HG03135 (cell line): ENCODE results near the gene REV3L.

Source experiments
- ATAC-seq: cut with Tn5 transposase; IDR thresholded peaks from one replicate; pipeline ENCODE4 v1.9.1; 2021; ENCODE audit warnings: mild to moderate bottlenecking, moderate library complexity; ENCODE audit not compliant: unreplicated experiment

REV3L gene

DNA sequence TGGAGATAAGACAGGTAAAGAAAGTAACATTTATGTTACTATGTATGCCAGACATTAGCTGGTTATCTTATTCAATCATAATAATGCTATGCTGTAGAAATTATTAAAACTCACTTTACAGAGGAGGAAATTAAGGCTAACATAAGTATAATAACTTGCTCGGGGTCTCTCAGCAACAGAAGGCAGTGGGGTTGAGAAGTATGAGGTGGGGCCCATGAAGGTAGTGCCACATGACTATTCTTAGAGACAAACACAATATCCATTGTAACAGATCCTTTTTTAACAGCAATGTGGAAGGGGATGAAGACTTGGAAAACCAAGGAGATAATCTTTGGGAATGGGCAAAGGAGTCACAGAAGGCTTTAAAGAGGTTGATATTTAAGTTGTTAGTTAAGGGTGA, 11.5 kb downstream of the REV3L start:
- no peak for ATAC-seq

- ATAC-seq: no peak
Measured at GRCh38 chr6:111470991-111471390, 12.0 kb downstream of the REV3L start.

DNA sequence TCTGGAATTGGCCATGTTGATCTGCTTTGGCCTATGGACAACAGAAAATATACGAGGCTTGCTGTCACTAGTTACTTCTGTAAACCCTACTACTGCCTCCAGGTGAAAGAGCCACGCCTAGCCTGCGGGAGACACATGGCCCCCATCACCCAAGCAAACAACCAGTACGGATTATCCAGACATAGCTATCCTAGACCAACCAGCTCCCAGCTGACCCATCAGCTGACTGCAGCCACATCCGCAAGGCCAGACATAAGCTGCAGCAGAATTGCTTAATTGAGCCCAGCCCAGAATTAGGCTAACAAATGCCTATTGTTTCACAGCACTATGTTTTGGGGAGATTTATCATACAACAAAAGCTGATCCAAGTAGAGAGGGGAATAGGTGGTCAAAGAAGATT, 13.5 kb downstream of the REV3L start:
- no peak for ATAC-seq

DNA sequence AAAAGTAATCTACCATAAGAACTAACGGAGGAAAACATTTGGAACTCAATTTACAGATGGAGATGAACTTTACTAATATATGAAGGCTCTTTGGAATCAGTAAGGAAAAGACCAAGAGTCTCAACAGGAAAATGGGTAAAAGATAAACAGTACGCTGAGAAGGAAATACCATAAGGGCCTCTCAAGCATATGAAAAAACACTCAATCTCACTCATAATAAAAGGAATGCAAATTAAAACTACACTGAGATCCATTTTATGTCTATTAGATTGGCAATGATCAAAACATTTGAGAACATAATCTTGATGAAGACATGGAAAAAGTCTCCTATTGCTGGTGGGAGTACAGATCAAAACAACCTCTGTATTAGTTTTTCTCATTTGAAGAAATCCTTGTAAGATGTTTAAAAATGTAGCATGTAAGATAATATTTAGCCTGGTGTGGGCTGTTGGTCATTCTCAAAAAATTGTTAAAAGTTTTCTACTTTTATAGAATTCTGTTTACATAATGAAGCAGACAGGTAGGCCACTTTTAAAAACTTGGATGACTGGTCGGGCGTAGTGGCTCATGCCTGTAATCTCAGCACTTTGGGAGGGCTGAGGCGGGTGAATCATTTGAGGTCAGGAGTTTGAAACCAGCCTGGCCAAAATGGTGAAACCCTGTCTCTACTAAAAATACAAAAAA, 14.5 kb downstream of the REV3L start:
- no peak for ATAC-seq

GRCh38 chr6:111464184-111464583, 18.8 kb downstream of the REV3L start:
- ATAC-seq: no peak

GRCh38 chr6:111462770-111463391, 20.1 kb downstream of the REV3L start:
- no peak for ATAC-seq

- ATAC-seq: no peak
Measured at GRCh38 chr6:111461860-111462259, 21.2 kb downstream of the REV3L start.

DNA sequence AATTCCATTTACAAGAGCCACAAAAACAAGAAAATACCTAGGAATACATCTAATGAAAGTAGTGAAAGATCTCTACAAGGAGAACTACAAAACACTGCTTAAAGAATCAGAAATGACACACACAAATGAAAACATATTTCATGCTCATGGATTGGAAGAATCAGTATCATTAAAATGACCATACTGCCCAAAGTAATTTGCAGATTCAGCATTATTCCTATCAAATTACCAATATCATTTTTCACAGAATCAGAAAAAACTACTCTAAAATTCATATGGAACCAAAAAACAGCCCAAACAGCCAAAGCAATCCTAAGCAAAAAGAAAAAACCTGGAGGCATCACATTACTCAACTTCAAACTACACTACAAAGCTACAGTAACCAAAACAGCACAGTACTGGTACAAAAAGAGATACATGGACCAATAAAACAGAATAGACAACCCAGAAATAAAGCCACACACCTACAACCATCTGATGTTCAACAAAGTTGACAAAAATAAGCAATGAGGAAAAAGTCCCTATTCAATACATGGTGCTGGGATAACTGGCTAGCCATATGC, 24.3 kb downstream of the REV3L start:
- ATAC-seq: no peak

- no peak for ATAC-seq
Measured at GRCh38 chr6:111456208-111456607, 26.8 kb downstream of the REV3L start.

- no peak for ATAC-seq
Measured at GRCh38 chr6:111450636-111451035, 32.4 kb downstream of the REV3L start.

DNA sequence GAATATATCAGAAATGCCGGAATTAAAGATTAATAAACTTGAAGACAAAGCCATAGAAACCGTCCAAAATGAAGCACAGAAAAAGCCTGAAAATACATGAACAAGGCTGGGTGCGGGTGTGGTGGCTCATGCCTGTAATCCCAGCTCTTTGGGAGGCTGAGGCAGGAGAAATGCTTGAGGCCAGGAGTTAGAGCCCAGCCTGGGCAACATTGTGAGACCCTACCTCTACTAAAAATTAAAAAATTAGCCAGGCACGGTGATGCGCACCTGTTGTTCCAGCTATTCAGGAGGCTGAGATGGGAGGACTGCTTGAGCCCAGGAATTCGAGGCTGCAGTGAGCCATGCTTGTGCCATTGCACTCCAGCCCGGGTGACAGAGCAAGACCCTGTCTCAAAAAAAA, 32.9 kb downstream of the REV3L start:
- no peak for ATAC-seq

- no peak for ATAC-seq
Measured at GRCh38 chr6:111449129-111449528, 33.9 kb downstream of the REV3L start.

DNA sequence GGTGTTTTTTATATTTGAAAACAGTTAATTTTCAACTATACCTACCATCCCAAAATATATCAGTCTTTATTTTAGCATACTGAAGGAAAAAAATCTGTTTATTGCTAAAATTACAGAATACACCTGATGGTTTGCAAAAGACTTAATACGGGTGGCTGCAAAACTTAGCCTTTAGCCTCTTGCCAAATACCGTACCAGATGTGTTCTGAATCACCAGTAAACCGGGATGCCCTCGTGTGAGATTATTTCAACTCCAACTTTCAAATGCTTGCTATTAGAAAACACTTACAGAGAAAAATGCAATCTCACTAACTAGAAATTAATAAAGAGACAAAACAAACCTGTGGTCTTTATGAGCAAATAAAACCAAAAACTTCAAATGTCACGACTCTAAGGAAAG, 36.0 kb downstream of the REV3L start:
- ATAC-seq: no peak

DNA sequence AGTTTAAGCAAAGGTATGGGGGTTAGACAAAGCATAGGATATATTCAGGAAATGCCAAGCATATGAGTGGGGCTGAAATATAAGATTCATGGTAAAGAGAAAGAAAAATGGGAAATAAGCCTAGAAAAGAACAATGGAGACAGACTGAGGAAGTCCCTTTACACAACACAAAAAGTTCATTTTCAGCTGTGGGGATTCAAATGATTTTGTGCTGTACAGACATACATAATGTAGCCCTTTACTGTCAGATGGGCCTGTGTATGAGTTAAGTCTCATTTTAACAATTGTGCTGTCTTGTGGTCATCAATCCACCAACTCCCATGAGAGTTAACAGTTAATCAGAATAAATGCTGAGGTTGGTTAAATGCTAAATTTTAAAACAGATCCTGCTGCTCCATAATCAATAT, 37.2 kb downstream of the REV3L start:
- no peak for ATAC-seq

DNA sequence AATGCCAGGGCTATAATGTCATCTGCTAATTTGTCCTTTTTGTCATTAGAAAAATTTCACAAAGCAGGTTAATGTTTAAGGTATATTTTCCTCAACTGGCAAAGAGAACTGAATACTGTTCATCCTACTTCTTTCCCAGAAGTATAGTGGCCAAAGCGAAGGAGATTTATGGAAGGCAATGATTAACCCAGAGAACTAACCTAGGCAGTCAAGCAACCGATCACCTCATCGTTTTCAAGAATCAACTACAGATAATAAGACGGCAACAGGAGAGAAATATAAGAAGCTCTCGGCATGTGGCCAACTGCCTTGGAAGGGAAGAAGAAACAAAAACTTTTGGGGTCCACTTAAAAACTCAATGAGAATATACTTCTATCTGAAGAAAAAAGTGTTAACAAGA, 38.2 kb downstream of the REV3L start:
- ATAC-seq: no peak

- no peak for ATAC-seq
Measured at GRCh38 chr6:111441678-111442243, 41.3 kb downstream of the REV3L start.

DNA sequence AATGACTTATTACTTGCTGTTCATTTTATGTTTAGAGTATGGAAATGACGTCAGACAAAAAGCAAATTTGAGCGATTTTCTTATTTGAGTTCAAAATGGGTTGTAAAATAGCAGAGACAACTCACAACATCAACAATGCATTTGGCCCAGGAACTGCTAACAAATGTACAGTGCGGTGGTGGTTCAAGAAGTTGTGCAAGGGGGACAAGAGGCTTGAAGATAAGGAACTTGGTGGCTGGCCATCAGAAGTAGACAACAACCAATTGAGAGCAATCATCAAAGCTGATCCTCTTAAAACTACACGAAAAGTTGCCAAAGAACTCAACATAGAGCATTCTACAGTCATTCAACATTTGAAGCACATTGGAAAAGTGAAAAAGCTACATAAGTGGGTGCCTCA, 43.8 kb downstream of the REV3L start:
- ATAC-seq: no peak

GRCh38 chr6:111437573-111437972, 45.4 kb downstream of the REV3L start:
- no peak for ATAC-seq

DNA sequence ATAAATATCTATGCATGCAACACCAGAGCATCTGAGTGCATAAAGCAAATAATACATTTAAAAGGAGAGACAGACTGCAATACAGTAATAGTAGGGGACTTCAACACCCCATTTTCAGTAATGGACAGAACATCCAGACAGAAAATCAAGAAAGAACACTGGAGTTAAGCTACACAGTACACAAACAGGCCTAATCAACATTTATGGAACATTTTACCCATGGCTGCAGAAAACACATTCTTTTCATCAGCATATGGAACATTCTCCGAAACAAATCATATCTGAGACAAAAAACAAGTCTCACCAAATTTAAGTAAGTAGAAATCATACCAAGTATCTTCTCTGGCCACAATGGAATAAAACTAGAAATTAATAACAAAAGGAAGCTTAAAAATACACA, 50.5 kb downstream of the REV3L start:
- no peak for ATAC-seq

DNA sequence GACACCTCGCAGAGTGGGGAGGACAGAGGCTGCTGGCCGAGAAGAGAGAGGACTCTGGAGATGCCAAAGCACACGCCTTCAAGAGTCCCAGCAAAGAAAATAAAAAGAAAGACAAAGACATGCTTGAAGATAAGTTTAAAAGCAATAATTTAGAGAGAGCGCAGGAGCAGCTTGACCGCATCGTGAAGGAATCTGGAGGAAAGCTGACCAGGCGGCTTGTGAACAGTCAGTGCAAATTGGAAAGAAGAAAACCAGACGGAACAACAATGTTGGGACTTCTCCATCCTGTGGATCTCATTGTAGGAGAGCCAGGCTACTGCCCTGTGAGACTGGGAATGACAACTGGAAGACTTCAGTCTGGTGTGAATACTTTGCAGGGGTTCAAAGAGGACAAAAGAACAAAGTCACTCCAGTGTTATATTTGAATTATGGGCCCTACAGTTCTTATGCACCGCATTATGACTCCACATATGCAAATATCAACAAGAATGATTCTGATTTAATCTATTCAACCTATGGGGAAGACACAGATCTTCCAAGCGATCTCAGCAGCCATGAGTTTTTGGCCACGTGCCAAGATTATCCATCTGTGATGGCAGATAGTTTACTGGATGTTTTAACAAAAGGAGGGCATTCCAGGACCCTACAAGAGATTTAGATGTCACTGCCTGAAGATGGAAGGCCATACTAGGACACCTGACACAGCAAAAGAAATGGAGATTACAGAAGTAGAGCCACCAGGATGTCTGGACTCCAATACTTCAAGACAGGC, 52.2 kb downstream of the REV3L start:
- ATAC-seq: no peak

DNA sequence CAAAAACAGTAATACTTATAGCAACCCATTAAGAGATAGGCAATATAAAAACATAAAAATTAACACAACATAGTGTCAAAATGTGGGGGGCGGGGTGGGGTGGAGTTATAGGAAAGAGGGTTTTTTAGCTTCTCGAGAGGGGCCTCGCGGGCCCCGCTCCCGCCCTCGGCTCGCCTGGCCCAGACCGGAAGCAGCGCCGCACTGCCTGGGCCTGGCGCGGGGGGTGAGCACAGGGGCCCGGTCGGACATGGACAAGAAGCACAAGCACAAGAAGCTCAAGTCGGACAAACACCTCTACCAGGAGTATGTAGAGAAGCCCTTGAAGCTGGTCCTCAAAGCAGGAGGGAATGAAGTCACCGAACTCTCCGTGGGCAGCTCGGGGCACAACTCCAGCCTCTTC, 53.4 kb downstream of the REV3L start:
- ATAC-seq: no peak

DNA sequence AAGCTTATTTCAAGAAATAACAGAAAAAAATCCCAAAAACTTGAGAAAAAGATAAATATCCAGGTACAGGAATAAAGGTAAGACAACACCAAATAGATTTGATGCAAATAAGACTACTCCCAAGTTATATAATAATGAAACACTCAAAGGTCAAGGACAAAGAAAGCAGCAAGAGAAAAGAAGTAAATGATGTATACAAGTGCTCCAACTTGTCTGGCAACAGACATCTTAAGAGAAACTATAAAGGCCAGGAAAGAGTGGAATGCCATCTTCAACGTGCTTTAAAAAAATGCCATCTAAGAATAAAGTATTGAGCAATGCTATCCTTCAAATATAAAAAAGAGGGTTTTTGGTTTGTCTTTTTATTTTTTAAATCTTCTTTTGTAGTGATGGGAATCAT, 54.2 kb downstream of the REV3L start:
- no peak for ATAC-seq
